ENCODE results near the gene HDDC2.
A peak's percentile ranks its signal among the peaks of the same experiment; 100 is the strongest.

HDDC2 gene

DNA sequence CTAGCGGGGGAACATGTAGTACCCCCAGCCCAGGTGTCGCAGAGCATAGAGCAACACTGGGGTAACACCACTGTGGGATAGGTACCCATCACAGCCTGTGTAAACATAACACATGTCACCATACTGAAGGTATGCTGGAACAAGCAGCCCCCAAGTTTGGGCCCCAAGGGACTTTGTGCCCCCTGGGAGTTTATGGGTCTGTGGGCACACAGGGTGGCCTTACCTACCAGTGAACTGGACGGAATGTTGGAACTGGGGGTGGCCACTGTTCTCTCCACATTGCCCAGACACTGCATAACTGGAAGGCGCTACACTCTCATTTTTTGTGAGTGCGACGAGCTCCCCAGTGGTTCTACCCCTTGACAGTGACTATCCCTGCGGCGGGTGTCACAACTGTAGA is 28.5 kb downstream of the HDDC2 start:
- H3K4me3 ChIP-seq (ENCODE audit: low read depth, low read length) = no peak overlapping the region
- TF ChIP-seq, protein P1, sequence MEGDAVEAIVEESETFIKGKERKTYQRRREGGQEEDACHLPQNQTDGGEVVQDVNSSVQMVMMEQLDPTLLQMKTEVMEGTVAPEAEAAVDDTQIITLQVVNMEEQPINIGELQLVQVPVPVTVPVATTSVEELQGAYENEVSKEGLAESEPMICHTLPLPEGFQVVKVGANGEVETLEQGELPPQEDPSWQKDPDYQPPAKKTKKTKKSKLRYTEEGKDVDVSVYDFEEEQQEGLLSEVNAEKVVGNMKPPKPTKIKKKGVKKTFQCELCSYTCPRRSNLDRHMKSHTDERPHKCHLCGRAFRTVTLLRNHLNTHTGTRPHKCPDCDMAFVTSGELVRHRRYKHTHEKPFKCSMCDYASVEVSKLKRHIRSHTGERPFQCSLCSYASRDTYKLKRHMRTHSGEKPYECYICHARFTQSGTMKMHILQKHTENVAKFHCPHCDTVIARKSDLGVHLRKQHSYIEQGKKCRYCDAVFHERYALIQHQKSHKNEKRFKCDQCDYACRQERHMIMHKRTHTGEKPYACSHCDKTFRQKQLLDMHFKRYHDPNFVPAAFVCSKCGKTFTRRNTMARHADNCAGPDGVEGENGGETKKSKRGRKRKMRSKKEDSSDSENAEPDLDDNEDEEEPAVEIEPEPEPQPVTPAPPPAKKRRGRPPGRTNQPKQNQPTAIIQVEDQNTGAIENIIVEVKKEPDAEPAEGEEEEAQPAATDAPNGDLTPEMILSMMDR (conservative IDR thresholded peaks at IDR 0.05; ENCODE audit: low read depth, low read length) = no peak
- DNase-seq (ENCODE audit: low read depth) = no peak

DNA sequence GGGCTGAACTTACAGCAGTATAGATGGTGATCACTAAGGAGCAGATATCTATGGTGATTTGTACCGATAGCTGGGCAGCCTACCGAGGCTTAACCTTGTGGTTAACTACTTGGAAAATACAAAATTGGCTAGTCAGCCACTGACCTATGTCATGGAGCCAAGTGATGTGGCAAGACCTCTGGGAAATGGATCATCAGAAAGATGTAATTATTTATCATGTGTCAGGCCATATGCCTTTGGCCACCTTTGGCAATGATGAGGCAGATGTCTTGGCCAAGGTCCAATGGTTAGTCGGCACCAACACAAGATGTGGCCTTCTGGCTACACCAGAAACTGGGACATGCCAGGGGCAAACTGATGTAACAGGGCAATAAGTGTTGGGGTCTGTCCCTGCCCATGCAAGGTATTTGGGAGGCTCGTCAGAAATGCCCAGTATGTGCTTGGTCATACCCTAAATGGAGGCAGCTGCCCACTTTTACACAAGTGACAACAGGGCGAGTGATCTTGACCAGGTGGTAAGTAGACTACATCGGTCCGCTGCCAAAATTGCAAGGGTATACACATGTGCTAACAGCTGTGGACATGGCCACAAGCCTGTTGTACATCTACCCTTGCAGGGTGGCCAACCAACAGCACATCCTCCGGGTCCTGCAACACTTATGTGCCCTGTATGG is 30.1 kb downstream of the HDDC2 start:
- TF ChIP-seq, protein P1 (conservative IDR thresholded peaks at IDR 0.05; ENCODE audit: low read depth, low read length) = no peak
- no peak for DNase-seq (ENCODE audit: low read depth)
- H3K4me3 ChIP-seq (ENCODE audit: low read depth, low read length) = no peak overlapping the region

DNA sequence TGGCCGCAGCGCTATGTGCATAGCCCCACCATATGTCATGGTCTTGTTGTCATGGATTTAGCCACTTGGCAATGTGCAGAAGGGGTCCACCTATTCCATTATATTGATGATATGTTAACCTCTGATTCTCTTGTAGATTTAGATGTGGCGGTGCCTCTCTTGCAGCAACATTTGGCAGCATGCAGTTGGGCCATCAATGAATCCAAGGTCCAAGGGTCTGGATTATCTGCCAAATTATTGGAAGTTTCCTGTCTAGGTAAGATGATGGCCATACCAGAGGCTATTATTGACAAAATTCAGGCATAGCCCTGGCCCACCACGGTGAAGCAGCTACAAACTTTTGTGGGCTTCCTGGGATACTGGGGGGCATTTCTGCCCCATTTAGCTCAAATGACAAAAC is 31.4 kb downstream of the HDDC2 start:
- TF ChIP-seq, protein P1 (conservative IDR thresholded peaks at IDR 0.05; ENCODE audit: low read depth, low read length) = no peak
- no peak overlapping the region for H3K4me3 ChIP-seq (ENCODE audit: low read depth, low read length)
- no peak for DNase-seq (ENCODE audit: low read depth)

DNA sequence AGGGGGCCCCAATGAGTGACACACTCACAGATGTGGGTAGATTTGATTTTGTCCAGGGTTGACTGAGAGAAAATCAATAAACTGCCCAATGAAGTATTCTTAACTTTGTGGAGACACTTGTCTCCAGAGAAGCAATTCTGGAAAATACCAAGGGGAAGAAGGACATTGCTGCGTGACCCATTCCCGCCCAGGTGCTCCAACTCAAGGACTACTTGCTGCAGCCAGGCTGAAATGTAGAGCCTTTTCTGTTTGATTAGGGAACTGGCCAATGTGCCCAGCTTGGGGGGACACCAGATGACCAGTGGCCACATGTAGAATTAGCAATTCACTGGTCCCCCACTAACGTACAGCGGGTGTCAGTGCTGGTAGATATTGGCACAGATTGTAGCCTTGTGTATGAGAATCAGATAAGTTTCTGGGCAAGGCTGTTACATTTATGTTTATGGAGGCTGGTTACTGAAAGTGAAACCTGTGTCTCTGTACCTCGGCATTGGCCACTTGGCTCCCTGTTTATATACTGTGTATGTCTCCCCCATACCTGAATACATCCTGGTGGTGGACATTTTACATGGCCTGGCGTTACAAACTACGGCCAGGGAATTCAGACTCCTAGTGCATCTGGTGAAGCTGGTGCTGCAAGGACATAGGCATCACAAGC is 32.3 kb downstream of the HDDC2 start:
- no peak overlapping the region for H3K4me3 ChIP-seq (ENCODE audit: low read depth, low read length)
- TF ChIP-seq, protein P1 (conservative IDR thresholded peaks at IDR 0.05; ENCODE audit: low read depth, low read length) = no peak
- DNase-seq (ENCODE audit: low read depth) = no peak

DNA sequence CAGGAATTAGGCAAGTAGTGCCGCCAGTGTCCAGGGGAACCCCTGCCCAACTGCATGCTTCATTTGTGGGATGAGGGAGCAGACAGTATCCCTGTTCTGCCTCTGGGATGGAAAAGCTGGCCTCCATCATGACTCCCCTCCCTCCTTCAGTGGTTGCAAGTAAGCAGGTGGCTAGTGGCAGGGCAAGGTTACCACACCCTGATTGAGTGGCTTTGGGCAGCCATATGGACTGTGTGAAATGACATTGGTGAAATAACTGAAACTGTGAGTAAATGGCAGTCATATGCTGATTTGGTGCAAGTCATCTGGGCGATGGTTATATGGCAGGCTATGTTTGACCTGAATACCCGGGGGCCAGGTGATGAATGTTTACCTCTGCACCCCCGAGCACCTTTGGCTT is 33.0 kb downstream of the HDDC2 start:
- TF ChIP-seq, protein P1 (conservative IDR thresholded peaks at IDR 0.05; ENCODE audit: low read depth, low read length) = no peak
- no peak for DNase-seq (ENCODE audit: low read depth)
- no peak overlapping the region for H3K4me3 ChIP-seq (ENCODE audit: low read depth, low read length)

DNA sequence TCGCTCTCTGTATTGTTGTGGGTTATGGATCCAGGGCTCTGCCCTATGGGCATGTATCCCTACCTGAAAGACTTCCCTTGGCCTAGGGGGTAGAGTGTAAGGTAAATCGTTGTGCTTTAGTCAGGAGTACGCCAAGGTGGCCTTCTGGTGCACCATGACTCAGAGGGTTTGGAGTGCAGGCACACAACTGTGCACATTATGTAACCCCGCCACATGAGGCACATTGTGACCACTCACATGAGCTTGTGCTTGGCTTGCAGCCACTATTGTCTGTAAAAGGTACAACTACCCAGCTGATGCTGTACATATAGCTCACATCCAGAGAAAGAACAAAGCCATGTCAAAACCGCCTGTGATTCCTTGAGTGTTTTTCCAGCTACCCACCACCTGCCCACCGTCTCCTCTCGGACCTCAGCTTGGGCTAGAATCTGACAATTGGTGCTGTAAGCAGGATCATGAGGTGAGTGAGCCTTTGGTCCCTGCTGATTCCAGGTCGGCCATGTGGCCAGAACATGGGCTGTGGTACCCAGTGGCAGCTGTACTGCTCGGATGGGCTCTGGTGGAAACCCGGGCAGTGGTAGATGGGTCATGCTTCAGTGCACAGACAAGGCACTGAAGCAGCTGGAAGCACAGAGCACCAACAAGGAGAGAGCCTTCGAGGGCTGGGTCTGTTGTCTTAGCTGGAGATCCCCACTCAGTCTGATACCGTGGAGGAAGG is 33.8 kb downstream of the HDDC2 start:
- peak; percentile 51 for DNase-seq (ENCODE audit: low read depth)
- TF ChIP-seq, protein P1 (conservative IDR thresholded peaks at IDR 0.05; ENCODE audit: low read depth, low read length) = no peak
- no peak overlapping the region for H3K4me3 ChIP-seq (ENCODE audit: low read depth, low read length)
